ENCODE results near the gene MPHOSPH10. TPM values are rescaled to one million over a fixed set of nuclear protein-coding genes. Genes with fewer than 3 reads are reported as not detected.

Gene MPHOSPH10
- total and polyA plus RNA-seq, 2 of the 13 experiments (the other 11 are each of a cell fraction or from before 2014, with no cell fraction given): 37.8 to 137 TPM

GRCh38 chr2:71100195-71100964 is 30.1 kb upstream of the MPHOSPH10 start:
- peak; percentile 76 for ATAC-seq
- POLR2A ChIA-PET: interaction anchor here (1.1 to 3.6 kb wide), 2 partner anchors 30 to 32 kb away, joined by 13 to 25 read pairs; partner anchors contain the start of genes MCEE, MPHOSPH10 and NAGK
- TF ChIP-seq GABPA (IDR thresholded peaks at IDR 0.05; ENCODE audit: low read depth, low read length) (no peak), GABPA (CRISPR knock-in tag; IDR thresholded peaks at IDR 0.05; ENCODE audit: low read depth) (peak; percentile 8; the same call in 1 of the 2 replicates), ELF3 (CRISPR knock-in tag; IDR thresholded peaks at IDR 0.05) (peak; percentile 48; the same call in 1 of the 2 replicates), SCMH1 (CRISPR knock-in tag; IDR thresholded peaks at IDR 0.05; ENCODE audit: borderline replicate concordance) (no peak), YY1 (IDR thresholded peaks at IDR 0.05; ENCODE audit: insufficient read depth, insufficient replicate concordance, low read depth, low read length) (peak; percentile 33), STAG1 (CRISPR knock-in tag; IDR thresholded peaks at IDR 0.05) (peak; percentile 81), SIX4 (CRISPR knock-in tag; IDR thresholded peaks at IDR 0.05) (no peak), IRF2 (CRISPR knock-in tag; IDR thresholded peaks at IDR 0.05) (0 out of 2 replicates have a peak, but pooled peaks have one; percentile 32), RFXAP (CRISPR knock-in tag; IDR thresholded peaks at IDR 0.05; ENCODE audit: borderline replicate concordance) (no peak), ZNF703 (CRISPR knock-in tag; IDR thresholded peaks at IDR 0.05; ENCODE audit: borderline replicate concordance) (no peak), YEATS2 (CRISPR knock-in tag; IDR thresholded peaks at IDR 0.05; ENCODE audit: borderline replicate concordance) (peak; percentile 32; the same call in 1 of the 2 replicates), FOXK1 (CRISPR knock-in tag; IDR thresholded peaks at IDR 0.05; ENCODE audit: borderline replicate concordance, low read depth) (peak; percentile 65; the same call in 1 of the 2 replicates)
- TF ChIP-seq, protein P1, sequence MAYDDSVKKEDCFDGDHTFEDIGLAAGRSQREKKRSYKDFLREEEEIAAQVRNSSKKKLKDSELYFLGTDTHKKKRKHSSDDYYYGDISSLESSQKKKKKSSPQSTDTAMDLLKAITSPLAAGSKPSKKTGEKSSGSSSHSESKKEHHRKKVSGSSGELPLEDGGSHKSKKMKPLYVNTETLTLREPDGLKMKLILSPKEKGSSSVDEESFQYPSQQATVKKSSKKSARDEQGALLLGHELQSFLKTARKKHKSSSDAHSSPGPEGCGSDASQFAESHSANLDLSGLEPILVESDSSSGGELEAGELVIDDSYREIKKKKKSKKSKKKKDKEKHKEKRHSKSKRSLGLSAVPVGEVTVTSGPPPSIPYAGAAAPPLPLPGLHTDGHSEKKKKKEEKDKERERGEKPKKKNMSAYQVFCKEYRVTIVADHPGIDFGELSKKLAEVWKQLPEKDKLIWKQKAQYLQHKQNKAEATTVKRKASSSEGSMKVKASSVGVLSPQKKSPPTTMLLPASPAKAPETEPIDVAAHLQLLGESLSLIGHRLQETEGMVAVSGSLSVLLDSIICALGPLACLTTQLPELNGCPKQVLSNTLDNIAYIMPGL (CRISPR knock-in tag; IDR thresholded peaks at IDR 0.05; ENCODE audit: borderline replicate concordance in 1 of 2, low read depth in 1 of 2): peak in 1 of 2 experiments; percentile 50; a peak in 2 of 4 replicates
- TF ChIP-seq, protein P2, sequence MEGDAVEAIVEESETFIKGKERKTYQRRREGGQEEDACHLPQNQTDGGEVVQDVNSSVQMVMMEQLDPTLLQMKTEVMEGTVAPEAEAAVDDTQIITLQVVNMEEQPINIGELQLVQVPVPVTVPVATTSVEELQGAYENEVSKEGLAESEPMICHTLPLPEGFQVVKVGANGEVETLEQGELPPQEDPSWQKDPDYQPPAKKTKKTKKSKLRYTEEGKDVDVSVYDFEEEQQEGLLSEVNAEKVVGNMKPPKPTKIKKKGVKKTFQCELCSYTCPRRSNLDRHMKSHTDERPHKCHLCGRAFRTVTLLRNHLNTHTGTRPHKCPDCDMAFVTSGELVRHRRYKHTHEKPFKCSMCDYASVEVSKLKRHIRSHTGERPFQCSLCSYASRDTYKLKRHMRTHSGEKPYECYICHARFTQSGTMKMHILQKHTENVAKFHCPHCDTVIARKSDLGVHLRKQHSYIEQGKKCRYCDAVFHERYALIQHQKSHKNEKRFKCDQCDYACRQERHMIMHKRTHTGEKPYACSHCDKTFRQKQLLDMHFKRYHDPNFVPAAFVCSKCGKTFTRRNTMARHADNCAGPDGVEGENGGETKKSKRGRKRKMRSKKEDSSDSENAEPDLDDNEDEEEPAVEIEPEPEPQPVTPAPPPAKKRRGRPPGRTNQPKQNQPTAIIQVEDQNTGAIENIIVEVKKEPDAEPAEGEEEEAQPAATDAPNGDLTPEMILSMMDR (CRISPR knock-in tag; IDR thresholded peaks at IDR 0.05): peak; percentile 83

More at GRCh38 chr2:71100195-71100964, 30.1 kb upstream of the MPHOSPH10 start:
- 2% methylated on average over 3 of the region's 3 CpGs for WGBS (ENCODE audit: low lambda C conversion rate)
- DNase-seq (ENCODE audit: low spot score) (peak; percentile 57), FAIRE-seq (peak; percentile 83)
- H3K36me3 ChIP-seq (replicated peaks in 1 of 2; ENCODE audit: control insufficient read depth in 1 of 2, insufficient read depth in 2 of 2, low read length in 2 of 2): no peaks in the 10 kb centered on the region
- no peak overlapping the region for H3K4me3 ChIP-seq (replicated peaks in 1 of 3; ENCODE audit: insufficient read depth in 1 of 3, low read depth in 2 of 3, low read length in 3 of 3)
- H3K4me2 ChIP-seq (ENCODE audit: low read depth, low read length): no peak overlapping the region
- H3K9ac ChIP-seq (ENCODE audit: insufficient read depth, low read depth, low read length): no peak overlapping the region
- intact Hi-C loops (cut with micrococcal nuclease; ENCODE audit: unreplicated experiment): loop anchor here (1.0 kb wide), 2 partner anchors 30 to 55 kb away; partner anchors contain the start of genes MCEE and MPHOSPH10
- H3K9me3 ChIP-seq (ENCODE audit: low read length): no peaks in the 10 kb centered on the region
- 0 out of 5 replicates have a peak, but pooled peaks cover 0 to 7% of the 10 kb centered on the region in 2 experiments for H3K27me3 ChIP-seq (ENCODE audit: control insufficient read depth in 1 of 2, insufficient read depth in 2 of 2, low read length in 2 of 2)
- CTCF ChIA-PET (ENCODE audit: low intra/inter-chr PET ratio, low total read pairs): interaction anchor here (0.7 to 2.7 kb wide), 2 partner anchors 54 to 91 kb away, joined by 4 to 24 read pairs; no protein-coding TSS in a partner anchor
- H3K27ac ChIP-seq (ENCODE audit: extremely low read length, insufficient read depth, low read length): no peak overlapping the region
- H2AFZ ChIP-seq (ENCODE audit: low read length): no peak overlapping the region
- in situ Hi-C loops (cut with HindIII; ENCODE audit: extremely low pct_ligation_motif_present, low pct_unique_long_range_greater_than_20kb): loop anchor here (5.0 kb wide), 1 partner anchor 57 kb away; no protein-coding TSS in a partner anchor
- no peaks in the 10 kb centered on the region for H3K79me2 ChIP-seq (ENCODE audit: insufficient read depth, low read length)
- H4K20me1 ChIP-seq (ENCODE audit: insufficient read depth, low read length): no peaks in the 10 kb centered on the region
- no TSS peak for BruUV-seq (replicated peaks)
- H3K4me1 ChIP-seq (ENCODE audit: insufficient read depth, low read length): peaks cover 45% of the 10 kb centered on the region
